Neural cell (in vitro differentiated cells): ENCODE data around the gene PF4V1.

Experiments used
- EP300 ChIP-seq: fragments of 450-650 bp; conservative IDR thresholded peaks from 2 replicates; pipeline ENCODE4 v1.6.1; 2014; ENCODE audit warnings: antibody characterized with exemption, mild to moderate bottlenecking, moderate library complexity; ENCODE audit not compliant: poor library complexity, severe bottlenecking
- EZH2 ChIP-seq: fragments of 200-600, 300-800 bp; shearing (Covaris generic), sonication (generic); IDR thresholded peaks from 2 replicates; pipeline ENCODE4 v1.6.1; 2014; ENCODE audit warnings: antibody characterized with exemption, low read length, borderline replicate concordance, mild to moderate bottlenecking; ENCODE audit not compliant: insufficient read depth, poor library complexity, severe bottlenecking
- MXI1 ChIP-seq: fragments of 450-650 bp; conservative IDR thresholded peaks from 2 replicates; pipeline ENCODE4 v1.6.1; 2014; ENCODE audit warnings: antibody characterized with exemption, mild to moderate bottlenecking; ENCODE audit not compliant: poor library complexity, severe bottlenecking
- POLR2AphosphoS5 ChIP-seq: IDR thresholded peaks from 2 replicates; pipeline ENCODE4 v1.6.1; 2012
- RAD21 ChIP-seq: fragments of 450-650 bp; conservative IDR thresholded peaks from 2 replicates; pipeline ENCODE4 v1.6.1; 2014; ENCODE audit warnings: antibody characterized with exemption, mild to moderate bottlenecking, moderate library complexity
- SMC3 ChIP-seq: fragments of 450-650 bp; conservative IDR thresholded peaks from 2 replicates; pipeline ENCODE4 v1.6.1; 2014; ENCODE audit warnings: antibody characterized with exemption, mild to moderate bottlenecking, moderate library complexity; ENCODE audit not compliant: poor library complexity
- TAF1 ChIP-seq: IDR thresholded peaks from 2 replicates; pipeline ENCODE4 v1.6.1; 2012; ENCODE audit warnings: low read depth
- TF ChIP-seq, protein P1 (sequence below): fragments of 450-650 bp; IDR thresholded peaks from 2 replicates; pipeline ENCODE4 v1.5.1; 2014; ENCODE audit warnings: antibody characterized with exemption, mild to moderate bottlenecking, moderate library complexity; ENCODE audit not compliant: poor library complexity, severe bottlenecking
- TF ChIP-seq, protein P2 (sequence below): IDR thresholded peaks from 2 replicates; pipeline ENCODE4 v1.6.1; 2012; ENCODE audit warnings: borderline replicate concordance

DNA sequence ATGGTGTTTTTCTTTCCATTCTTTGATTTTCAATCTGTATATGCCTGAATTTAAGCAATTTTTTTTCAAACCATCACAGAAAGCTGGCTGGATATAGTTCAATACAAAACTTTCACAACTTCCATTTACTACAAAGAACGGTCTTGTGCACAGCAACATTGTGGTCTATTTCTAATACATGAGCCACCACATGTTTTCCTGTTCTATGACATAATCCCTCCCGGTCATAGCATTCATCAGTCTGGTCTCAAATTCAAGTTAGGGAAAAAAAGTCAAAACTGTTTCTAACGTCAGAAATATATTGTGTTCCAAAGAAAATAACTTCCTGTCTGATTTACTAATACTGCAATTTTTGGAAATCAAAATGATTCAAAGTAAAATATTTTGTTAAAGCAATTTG, 24.1 kb upstream of the PF4V1 start:
- TF ChIP-seq, protein P1, sequence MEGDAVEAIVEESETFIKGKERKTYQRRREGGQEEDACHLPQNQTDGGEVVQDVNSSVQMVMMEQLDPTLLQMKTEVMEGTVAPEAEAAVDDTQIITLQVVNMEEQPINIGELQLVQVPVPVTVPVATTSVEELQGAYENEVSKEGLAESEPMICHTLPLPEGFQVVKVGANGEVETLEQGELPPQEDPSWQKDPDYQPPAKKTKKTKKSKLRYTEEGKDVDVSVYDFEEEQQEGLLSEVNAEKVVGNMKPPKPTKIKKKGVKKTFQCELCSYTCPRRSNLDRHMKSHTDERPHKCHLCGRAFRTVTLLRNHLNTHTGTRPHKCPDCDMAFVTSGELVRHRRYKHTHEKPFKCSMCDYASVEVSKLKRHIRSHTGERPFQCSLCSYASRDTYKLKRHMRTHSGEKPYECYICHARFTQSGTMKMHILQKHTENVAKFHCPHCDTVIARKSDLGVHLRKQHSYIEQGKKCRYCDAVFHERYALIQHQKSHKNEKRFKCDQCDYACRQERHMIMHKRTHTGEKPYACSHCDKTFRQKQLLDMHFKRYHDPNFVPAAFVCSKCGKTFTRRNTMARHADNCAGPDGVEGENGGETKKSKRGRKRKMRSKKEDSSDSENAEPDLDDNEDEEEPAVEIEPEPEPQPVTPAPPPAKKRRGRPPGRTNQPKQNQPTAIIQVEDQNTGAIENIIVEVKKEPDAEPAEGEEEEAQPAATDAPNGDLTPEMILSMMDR: no peak
- TF ChIP-seq EP300: no peak
- TF ChIP-seq EZH2: no peak
- TF ChIP-seq TAF1: no peak
- TF ChIP-seq, protein P2, sequence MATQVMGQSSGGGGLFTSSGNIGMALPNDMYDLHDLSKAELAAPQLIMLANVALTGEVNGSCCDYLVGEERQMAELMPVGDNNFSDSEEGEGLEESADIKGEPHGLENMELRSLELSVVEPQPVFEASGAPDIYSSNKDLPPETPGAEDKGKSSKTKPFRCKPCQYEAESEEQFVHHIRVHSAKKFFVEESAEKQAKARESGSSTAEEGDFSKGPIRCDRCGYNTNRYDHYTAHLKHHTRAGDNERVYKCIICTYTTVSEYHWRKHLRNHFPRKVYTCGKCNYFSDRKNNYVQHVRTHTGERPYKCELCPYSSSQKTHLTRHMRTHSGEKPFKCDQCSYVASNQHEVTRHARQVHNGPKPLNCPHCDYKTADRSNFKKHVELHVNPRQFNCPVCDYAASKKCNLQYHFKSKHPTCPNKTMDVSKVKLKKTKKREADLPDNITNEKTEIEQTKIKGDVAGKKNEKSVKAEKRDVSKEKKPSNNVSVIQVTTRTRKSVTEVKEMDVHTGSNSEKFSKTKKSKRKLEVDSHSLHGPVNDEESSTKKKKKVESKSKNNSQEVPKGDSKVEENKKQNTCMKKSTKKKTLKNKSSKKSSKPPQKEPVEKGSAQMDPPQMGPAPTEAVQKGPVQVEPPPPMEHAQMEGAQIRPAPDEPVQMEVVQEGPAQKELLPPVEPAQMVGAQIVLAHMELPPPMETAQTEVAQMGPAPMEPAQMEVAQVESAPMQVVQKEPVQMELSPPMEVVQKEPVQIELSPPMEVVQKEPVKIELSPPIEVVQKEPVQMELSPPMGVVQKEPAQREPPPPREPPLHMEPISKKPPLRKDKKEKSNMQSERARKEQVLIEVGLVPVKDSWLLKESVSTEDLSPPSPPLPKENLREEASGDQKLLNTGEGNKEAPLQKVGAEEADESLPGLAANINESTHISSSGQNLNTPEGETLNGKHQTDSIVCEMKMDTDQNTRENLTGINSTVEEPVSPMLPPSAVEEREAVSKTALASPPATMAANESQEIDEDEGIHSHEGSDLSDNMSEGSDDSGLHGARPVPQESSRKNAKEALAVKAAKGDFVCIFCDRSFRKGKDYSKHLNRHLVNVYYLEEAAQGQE: no peak
- TF ChIP-seq RAD21: no peak
- no peak for TF ChIP-seq SMC3
- no peak for TF ChIP-seq POLR2AphosphoS5
- no peak for TF ChIP-seq MXI1
